ENCODE data around the gene SYNE1.

DNA sequence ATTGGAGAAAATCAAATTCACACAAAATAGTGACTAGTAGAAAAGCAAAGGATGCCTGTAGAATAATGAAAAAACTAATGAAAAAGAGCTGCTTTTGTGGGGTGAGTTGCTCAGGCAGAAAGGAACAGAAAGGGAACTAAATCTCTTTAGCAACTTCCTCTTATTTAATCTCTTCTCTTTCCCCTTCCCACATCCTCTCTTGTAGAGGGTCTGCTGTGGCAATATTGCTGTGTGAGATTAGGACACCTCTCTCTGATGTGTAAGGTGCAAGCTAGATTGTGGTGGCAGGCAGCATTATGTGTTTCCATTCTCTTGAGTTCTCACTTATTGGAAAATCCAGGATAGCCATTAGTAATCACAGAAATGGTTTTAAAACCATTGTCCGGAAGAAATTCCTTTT is 49.7 kb downstream of the SYNE1 start:
- TF ChIP-seq, protein P1, sequence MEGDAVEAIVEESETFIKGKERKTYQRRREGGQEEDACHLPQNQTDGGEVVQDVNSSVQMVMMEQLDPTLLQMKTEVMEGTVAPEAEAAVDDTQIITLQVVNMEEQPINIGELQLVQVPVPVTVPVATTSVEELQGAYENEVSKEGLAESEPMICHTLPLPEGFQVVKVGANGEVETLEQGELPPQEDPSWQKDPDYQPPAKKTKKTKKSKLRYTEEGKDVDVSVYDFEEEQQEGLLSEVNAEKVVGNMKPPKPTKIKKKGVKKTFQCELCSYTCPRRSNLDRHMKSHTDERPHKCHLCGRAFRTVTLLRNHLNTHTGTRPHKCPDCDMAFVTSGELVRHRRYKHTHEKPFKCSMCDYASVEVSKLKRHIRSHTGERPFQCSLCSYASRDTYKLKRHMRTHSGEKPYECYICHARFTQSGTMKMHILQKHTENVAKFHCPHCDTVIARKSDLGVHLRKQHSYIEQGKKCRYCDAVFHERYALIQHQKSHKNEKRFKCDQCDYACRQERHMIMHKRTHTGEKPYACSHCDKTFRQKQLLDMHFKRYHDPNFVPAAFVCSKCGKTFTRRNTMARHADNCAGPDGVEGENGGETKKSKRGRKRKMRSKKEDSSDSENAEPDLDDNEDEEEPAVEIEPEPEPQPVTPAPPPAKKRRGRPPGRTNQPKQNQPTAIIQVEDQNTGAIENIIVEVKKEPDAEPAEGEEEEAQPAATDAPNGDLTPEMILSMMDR (IDR thresholded peaks at IDR 0.05; ENCODE audit: insufficient read depth, low read length) = no peak
- TF ChIP-seq SPI1 (IDR thresholded peaks at IDR 0.05; ENCODE audit: borderline replicate concordance, low read depth) = peak; percentile 97

Data from HL-60 (cell line).